ENCODE measurements around the gene RABAC1.

Gene RABAC1

DNA sequence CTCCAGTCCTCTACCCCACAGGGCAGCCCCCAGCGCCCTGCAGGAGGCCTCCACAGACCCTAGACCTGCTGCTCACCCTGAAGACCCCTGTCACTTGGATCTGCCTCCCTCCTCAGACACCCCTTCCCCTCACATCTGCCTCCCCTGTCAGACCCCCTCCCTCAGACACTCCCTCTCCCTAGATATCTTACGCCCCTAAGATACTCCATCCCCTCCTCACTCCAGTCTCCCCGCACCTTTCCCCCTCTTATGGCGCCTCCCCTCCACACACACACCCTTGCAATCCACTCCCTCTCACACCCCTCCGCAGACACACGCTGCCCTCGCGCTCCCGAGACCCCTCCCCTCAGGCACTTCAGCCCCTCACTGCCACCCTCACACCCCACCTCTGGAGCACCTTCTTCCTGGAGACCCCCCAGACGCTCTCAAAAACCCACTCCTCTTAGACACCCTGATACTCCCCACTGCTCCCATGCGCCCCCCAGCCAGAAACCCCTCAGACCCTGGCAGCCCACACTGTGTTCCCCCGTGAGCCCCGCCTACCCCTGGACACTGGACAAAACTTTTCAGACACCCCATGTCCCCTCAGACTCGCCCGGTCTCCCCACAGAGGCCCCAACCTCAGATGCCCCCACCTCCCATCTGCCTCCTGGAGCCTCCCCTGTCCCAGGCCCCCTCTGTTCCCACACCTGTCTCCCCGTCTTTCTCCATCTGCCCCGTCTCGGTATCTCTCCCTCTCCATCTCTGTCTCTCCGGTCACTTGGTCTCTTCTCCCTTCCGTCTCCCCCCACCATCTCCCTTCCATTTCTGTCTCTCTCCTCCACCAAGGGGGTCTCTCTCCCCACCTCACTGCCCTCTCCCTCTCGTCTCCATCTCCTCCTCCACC, 45.3 kb downstream of the RABAC1 start:
- no peak overlapping the region for H3K27ac ChIP-seq
- no peak for TF ChIP-seq ZFX (IDR thresholded peaks at IDR 0.05)
- TF ChIP-seq, protein P1, sequence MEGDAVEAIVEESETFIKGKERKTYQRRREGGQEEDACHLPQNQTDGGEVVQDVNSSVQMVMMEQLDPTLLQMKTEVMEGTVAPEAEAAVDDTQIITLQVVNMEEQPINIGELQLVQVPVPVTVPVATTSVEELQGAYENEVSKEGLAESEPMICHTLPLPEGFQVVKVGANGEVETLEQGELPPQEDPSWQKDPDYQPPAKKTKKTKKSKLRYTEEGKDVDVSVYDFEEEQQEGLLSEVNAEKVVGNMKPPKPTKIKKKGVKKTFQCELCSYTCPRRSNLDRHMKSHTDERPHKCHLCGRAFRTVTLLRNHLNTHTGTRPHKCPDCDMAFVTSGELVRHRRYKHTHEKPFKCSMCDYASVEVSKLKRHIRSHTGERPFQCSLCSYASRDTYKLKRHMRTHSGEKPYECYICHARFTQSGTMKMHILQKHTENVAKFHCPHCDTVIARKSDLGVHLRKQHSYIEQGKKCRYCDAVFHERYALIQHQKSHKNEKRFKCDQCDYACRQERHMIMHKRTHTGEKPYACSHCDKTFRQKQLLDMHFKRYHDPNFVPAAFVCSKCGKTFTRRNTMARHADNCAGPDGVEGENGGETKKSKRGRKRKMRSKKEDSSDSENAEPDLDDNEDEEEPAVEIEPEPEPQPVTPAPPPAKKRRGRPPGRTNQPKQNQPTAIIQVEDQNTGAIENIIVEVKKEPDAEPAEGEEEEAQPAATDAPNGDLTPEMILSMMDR (conservative IDR thresholded peaks at IDR 0.05) = no peak

- TF ChIP-seq, protein P1 (conservative IDR thresholded peaks at IDR 0.05) = no peak
- TF ChIP-seq ZFX (IDR thresholded peaks at IDR 0.05) = no peak
- H3K27ac ChIP-seq = no peak overlapping the region
Observed at GRCh38 chr19:41912899-41913537, 46.1 kb downstream of the RABAC1 start.

- TF ChIP-seq ZFX (IDR thresholded peaks at IDR 0.05) = no peak
- TF ChIP-seq, protein P1 (conservative IDR thresholded peaks at IDR 0.05) = no peak
- no peak overlapping the region for H3K27ac ChIP-seq
Observed at GRCh38 chr19:41911889-41912731, 47.0 kb downstream of the RABAC1 start.

DNA sequence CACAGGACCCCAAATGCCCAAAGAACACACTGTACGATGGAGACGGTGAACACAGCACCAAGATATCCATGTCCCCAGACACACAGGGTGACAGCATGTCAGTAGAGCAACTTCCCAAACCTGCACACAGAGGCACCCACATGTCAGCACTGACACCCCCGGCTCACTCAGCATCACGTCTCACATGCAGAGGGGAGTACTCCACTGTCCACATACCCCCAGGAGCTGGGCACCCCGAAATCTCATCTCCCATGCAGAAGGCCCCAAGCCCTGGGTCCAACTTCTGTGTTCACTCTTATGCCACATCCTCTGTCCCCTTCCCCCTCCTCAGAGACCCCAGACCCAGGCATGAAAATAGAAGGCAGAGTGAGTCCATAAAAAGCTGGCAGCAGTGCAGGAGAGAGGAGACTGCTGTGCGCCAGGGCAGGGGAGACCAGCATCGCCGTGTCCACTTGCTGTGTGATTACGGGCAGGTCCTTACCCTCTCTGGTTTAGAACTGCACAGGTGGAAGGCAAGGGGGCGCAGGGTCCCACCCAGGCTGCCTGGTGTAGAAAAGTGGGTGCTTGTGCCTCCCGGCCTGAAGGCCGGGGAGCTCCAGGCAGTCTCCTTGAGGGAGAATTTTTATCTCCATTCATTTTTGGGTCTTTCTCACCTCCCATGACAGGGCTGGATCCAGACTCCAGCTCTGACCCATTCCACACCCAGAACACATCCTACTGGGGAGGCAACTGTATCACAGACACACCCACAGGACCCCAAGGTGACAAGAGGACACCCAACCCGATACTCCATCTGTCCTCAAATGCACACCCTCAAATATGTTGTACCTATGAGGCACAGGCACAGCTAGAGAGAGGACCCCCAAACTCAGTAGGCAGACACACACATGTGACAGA, 47.9 kb downstream of the RABAC1 start:
- H3K27ac ChIP-seq = no peak overlapping the region
- TF ChIP-seq, protein P1 (conservative IDR thresholded peaks at IDR 0.05) = no peak
- TF ChIP-seq ZFX (IDR thresholded peaks at IDR 0.05) = no peak

GRCh38 chr19:41910240-41910991, 48.7 kb downstream of the RABAC1 start:
- no peak for TF ChIP-seq ZFX (IDR thresholded peaks at IDR 0.05)
- TF ChIP-seq, protein P1 (conservative IDR thresholded peaks at IDR 0.05) = no peak
- no peak overlapping the region for H3K27ac ChIP-seq

DNA sequence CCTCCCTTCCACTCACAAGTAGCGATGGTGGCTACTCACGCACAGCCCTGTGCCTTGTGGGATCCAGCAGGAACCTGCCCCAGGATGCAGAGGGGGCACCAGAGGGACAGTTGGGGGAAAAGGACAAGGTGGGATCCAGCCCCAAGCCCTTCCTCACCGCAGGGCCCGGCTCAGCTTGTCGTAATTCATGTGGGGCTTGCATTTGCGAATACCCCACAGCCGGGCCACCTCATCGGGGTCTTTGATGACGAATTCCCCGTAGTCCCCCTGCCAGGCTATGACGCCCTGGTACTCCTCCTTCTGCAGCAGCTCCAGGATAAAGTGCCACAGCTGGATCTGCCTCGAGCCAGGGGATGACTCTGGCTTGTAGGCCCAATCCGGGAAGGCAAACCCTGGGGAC, 49.4 kb downstream of the RABAC1 start:
- no peak overlapping the region for H3K27ac ChIP-seq

More for the DNA sequence above, 49.4 kb downstream of the RABAC1 start:
- TF ChIP-seq, protein P1 (conservative IDR thresholded peaks at IDR 0.05) = no peak
- no peak for TF ChIP-seq ZFX (IDR thresholded peaks at IDR 0.05)
